Measurements from ENCODE around the gene ANXA1.

DNA sequence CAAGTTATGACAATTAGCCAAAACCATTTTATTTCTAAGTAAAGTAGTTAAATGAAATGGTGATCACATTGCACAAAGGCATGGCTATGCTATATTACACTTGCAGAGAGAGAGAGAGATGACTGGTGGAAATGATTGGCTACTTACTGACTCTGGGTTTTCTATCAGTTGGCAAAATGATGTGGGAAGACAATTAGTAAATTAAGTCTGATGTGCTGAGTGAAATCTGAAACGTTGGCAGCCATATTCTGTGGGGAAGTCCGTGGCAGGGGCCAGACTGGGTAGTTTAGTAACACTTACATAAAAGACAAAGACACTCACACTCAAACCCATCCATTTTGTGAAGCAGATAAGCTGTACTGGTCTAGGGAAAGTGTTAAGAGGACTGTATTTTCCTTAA lies 61.6 kb downstream of the ANXA1 start:
- TF ChIP-seq, protein P1, sequence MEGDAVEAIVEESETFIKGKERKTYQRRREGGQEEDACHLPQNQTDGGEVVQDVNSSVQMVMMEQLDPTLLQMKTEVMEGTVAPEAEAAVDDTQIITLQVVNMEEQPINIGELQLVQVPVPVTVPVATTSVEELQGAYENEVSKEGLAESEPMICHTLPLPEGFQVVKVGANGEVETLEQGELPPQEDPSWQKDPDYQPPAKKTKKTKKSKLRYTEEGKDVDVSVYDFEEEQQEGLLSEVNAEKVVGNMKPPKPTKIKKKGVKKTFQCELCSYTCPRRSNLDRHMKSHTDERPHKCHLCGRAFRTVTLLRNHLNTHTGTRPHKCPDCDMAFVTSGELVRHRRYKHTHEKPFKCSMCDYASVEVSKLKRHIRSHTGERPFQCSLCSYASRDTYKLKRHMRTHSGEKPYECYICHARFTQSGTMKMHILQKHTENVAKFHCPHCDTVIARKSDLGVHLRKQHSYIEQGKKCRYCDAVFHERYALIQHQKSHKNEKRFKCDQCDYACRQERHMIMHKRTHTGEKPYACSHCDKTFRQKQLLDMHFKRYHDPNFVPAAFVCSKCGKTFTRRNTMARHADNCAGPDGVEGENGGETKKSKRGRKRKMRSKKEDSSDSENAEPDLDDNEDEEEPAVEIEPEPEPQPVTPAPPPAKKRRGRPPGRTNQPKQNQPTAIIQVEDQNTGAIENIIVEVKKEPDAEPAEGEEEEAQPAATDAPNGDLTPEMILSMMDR (IDR thresholded peaks at IDR 0.05 in 8 of 11, conservative IDR thresholded peaks at IDR 0.05 in 3 of 11) = no peak
- TF ChIP-seq POLR2A (IDR thresholded peaks at IDR 0.05) = no peak
